GM13977 (cell line): ENCODE data around the gene ATG4D.
A peak's percentile ranks its signal among the peaks of the same experiment; 100 is the strongest.

ENCODE experiments used
- DNase-seq: peaks from one replicate; pipeline ENCODE4 v3.0.0; 2012; ENCODE audit warnings: low spot score
- in situ Hi-C: fragments of 300-500 bp; cut with MboI; formaldehyde crosslinking; loops from one replicate; pipeline ENCODE4 v1.12.0; 2022; ENCODE audit warnings: low sequenced_read_pairs, low pct_unique_long_range_greater_than_20kb, mixed read lengths, inconsistent platforms; ENCODE audit not compliant: unreplicated experiment
- TF ChIP-seq, protein P1 (sequence below): IDR thresholded peaks from 2 replicates; pipeline ENCODE4 v1.5.1; 2012; ENCODE audit warnings: mild to moderate bottlenecking, control low read depth; ENCODE audit not compliant: insufficient read depth; ENCODE audit errors: extremely low read depth, missing control alignments

The ATG4D gene

DNA sequence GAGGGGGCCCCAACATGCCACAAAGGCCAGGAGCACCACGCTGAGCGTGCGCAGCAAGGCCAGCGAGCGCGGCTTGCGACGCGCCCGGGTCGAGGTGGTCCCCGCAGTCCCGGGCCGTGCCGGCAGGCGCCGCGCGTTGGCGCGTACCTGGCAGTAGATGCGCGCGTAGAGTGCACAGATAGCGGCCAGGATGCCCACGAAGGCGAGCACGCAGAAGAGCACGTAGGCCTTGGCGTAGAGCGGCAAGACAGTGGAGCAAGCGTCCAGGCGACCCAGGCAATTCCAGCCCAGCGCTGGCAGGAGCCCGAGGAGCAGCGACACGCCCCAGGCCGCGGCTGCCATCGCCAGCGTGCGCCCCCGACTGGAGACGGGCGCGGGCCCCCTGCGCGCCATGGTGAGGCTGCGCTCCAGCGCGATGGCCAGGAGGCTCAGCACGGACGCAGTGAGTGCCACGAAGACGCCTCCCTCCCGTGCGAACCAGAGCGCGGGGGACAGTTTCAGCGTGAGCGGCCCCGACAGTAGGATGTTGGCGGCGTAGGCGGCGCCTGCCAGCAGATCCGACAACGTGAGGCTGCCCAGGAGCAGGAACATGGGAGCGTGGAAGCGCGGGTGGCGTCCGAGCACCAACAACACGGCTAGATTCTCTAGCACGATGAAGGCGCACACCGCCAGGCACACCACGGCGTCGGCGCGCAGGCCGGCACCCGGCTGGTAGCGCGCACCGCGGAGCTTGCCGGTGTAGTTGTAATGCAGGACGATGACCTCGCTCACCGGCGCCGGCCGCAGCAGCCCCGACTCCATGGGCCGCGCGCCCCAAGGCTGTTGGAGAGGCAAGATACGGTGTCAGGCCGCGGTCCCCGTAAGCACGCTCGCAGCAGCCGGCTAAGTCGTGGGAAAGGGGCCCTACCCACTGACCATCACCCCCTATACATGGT is 29.2 kb upstream of the ATG4D start:
- DNase-seq = peak; percentile 57
- TF ChIP-seq, protein P1, sequence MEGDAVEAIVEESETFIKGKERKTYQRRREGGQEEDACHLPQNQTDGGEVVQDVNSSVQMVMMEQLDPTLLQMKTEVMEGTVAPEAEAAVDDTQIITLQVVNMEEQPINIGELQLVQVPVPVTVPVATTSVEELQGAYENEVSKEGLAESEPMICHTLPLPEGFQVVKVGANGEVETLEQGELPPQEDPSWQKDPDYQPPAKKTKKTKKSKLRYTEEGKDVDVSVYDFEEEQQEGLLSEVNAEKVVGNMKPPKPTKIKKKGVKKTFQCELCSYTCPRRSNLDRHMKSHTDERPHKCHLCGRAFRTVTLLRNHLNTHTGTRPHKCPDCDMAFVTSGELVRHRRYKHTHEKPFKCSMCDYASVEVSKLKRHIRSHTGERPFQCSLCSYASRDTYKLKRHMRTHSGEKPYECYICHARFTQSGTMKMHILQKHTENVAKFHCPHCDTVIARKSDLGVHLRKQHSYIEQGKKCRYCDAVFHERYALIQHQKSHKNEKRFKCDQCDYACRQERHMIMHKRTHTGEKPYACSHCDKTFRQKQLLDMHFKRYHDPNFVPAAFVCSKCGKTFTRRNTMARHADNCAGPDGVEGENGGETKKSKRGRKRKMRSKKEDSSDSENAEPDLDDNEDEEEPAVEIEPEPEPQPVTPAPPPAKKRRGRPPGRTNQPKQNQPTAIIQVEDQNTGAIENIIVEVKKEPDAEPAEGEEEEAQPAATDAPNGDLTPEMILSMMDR = no peak
- in situ Hi-C loops = no loop called here

GRCh38 chr19:10516064-10516385 is 27.7 kb upstream of the ATG4D start:
- in situ Hi-C loops = no loop called here
- peak; percentile 22 for DNase-seq
- TF ChIP-seq, protein P1 = no peak

- DNase-seq = peak; percentile 29
- in situ Hi-C loops = no loop called here
- TF ChIP-seq, protein P1 = no peak
Measured at GRCh38 chr19:10516671-10517286, 26.9 kb upstream of the ATG4D start.

DNA sequence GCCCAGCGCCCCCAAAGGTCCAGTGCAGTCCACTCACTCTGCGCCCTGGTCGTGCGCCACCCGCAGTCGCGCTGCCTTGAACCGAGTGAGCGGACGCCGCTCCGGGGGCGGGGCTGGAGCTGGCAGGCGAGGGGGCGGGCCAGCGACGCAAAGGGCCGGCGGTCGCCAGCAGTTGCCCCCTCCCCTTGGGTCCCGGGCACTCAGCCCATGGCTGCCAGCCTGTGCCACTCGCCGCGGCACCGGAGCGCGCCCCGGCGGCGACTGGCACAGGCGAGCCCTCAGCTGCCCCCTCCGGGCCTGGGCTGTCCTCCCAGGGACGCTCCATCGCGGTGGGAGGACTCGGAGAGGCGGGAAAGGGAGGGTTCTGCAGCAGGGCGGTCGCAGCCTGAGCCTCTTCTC is 26.3 kb upstream of the ATG4D start, which contains the start of gene S1PR5:
S1PR5 (minus strand) TSS at position 87 of the 399 bp plus-strand sequence. CDS start 2,436 bp downstream, outside the sequence.
- peak; percentile 34 for DNase-seq
- TF ChIP-seq, protein P1 = no peak
- in situ Hi-C loops = no loop called here

- in situ Hi-C loops = no loop called here
- peak; percentile 36 for DNase-seq
Measured at GRCh38 chr19:10517760-10518443, 25.8 kb upstream of the ATG4D start.

More at GRCh38 chr19:10517760-10518443, 25.8 kb upstream of the ATG4D start:
- TF ChIP-seq, protein P1 = no peak
